Mammary epithelial cell (primary cell): Measurements from ENCODE around the gene DENND1A.

Experiments used
- EZH2 ChIP-seq: IDR thresholded peaks from 2 replicates; pipeline ENCODE4 v1.6.1; 2012; ENCODE audit warnings: low read length, inconsistent platforms, borderline replicate concordance
- TF ChIP-seq, protein P1 (sequence below), 2 donors: IDR thresholded peaks in 1 of 2; conservative IDR thresholded peaks in 1 of 2; 2 replicates each; pipeline ENCODE4 v1.5.1; 2011 to 2012; ENCODE audit warnings: inconsistent platforms in 2 of 2, low read length in 2 of 2, mild to moderate bottlenecking in 2 of 2, control low read depth in 1 of 2, low read depth in 1 of 2; ENCODE audit not compliant: insufficient read depth in 1 of 2; ENCODE audit errors: extremely low read depth in 1 of 2

DNA sequence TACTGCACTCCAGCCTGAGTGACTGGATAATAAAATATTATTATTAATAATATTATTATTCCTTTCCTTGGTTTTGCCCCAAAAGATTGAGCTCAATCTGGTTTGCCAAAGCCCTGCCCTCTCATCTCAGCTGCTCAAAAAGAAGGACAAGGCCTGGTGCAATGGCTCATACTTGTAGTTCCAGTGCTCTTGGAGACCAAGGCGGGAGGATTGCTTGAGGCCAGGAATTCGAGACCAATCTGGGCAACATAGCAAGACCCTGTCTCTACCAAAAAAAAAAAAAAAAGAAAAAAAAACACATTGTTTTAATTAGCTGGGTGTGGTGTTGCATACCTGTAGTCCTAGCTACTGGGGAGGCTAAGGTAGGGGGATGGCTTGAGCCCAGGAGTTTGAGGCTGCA, 13.7 kb upstream of the DENND1A start:
- TF ChIP-seq, protein P1, sequence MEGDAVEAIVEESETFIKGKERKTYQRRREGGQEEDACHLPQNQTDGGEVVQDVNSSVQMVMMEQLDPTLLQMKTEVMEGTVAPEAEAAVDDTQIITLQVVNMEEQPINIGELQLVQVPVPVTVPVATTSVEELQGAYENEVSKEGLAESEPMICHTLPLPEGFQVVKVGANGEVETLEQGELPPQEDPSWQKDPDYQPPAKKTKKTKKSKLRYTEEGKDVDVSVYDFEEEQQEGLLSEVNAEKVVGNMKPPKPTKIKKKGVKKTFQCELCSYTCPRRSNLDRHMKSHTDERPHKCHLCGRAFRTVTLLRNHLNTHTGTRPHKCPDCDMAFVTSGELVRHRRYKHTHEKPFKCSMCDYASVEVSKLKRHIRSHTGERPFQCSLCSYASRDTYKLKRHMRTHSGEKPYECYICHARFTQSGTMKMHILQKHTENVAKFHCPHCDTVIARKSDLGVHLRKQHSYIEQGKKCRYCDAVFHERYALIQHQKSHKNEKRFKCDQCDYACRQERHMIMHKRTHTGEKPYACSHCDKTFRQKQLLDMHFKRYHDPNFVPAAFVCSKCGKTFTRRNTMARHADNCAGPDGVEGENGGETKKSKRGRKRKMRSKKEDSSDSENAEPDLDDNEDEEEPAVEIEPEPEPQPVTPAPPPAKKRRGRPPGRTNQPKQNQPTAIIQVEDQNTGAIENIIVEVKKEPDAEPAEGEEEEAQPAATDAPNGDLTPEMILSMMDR (conservative IDR thresholded peaks at IDR 0.05 in 1 of 2, IDR thresholded peaks at IDR 0.05 in 1 of 2; ENCODE audit: extremely low read depth in 1 of 2, insufficient read depth in 1 of 2, low read depth in 1 of 2, low read length in 2 of 2), result no peak
- no peak for TF ChIP-seq EZH2
